ENCODE measurements around the gene SLC38A5. TPM values are rescaled to one million over a fixed set of nuclear protein-coding genes. Genes with fewer than 3 reads are reported as not detected.
"Not testable (repeated sequence)": the region's sequence is repeated elsewhere in the genome, so short reads cannot be mapped to it uniquely, and the experiment has no call there.

Gene SLC38A5
- total RNA-seq, 1 donor from 2014 or later, result 28.3 TPM

GRCh38 chrX:48458711-48459110 lies 11.3 kb downstream of the SLC38A5 start:
- Histone ChIP-seq H3K27me3 (ENCODE audit: control insufficient read depth, insufficient read depth, low read length) (no peaks in the 10 kb centered on the region), H3K36me3 (ENCODE audit: control insufficient read depth, insufficient read depth, low read length) (no peaks in the 10 kb centered on the region), H3K4me3 (ENCODE audit: low read depth, low read length) (no peak overlapping the region)
- DNase-seq (ENCODE audit: low read depth), result no peak
- no peak for TF ChIP-seq CTCF (IDR thresholded peaks at IDR 0.05; ENCODE audit: insufficient read depth, low read length, poor library complexity, severe bottlenecking)

DNA sequence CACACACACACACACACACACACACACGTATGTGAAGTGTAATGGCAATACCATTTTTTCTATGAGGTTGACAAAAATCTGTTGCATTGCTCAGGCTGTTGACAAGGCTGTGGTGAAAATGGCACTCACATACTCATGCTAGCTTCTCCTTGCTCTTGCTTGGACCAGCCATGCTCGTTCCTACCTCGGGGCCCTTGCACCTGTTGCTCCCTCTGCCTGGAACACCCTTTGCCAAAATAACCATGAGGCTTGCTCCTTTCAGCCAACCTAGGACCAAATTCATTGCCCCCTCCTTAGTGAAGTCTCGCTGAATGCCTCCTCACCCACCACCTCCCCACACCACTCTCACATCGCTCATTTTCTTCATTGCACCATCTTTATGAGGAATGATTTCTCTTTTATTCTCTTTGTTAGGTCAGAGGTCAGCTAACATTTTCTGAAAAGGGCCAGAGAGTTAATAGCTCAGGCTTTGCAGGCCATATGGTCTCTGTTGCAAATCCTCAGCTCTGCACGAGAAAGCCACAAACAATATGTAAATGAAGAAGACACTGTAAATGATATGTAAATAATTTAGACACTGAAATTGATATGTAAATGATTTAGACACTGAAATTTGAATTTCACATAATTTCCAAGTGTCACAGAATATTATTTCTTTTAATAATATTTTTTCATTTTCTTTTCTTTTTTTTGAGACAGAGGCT lies 13.3 kb downstream of the SLC38A5 start:
- no peaks in the 10 kb centered on the region for H3K27me3 ChIP-seq (ENCODE audit: control insufficient read depth, insufficient read depth, low read length)
- no peaks in the 10 kb centered on the region for H3K36me3 ChIP-seq (ENCODE audit: control insufficient read depth, insufficient read depth, low read length)
- no peak overlapping the region for H3K4me3 ChIP-seq (ENCODE audit: low read depth, low read length)
- no peak for DNase-seq (ENCODE audit: low read depth)
- TF ChIP-seq CTCF (IDR thresholded peaks at IDR 0.05; ENCODE audit: insufficient read depth, low read length, poor library complexity, severe bottlenecking), result no peak

DNA sequence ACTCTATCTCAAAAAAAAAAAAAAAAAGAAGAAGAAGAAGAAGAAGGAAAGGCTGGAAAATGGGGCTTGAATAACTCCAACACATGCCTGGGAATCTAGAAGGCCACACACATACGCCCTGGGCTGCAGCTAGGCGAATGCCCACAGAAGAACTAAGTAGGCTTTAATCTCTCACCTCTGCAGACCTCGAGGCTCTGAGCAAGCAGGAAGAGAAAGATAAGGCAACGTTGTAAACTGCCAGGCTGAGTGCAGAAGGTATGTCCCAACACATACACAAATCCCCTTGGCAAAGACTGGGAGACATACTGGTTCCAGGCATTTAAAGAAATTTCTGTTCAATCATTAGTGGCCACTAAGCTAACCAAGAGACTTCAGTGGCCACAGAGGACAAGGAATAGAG lies 18.4 kb downstream of the SLC38A5 start:
- TF ChIP-seq CTCF (IDR thresholded peaks at IDR 0.05; ENCODE audit: insufficient read depth, low read length, poor library complexity, severe bottlenecking), result no peak
- H3K36me3 ChIP-seq (ENCODE audit: control insufficient read depth, insufficient read depth, low read length), result no peaks in the 10 kb centered on the region
- no peak for DNase-seq (ENCODE audit: low read depth)
- no peak overlapping the region for H3K4me3 ChIP-seq (ENCODE audit: low read depth, low read length)
- no peaks in the 10 kb centered on the region for H3K27me3 ChIP-seq (ENCODE audit: control insufficient read depth, insufficient read depth, low read length)

GRCh38 chrX:48450076-48450475 lies 20.0 kb downstream of the SLC38A5 start:
- Histone ChIP-seq H3K36me3 (ENCODE audit: control insufficient read depth, insufficient read depth, low read length) (no peaks in the 10 kb centered on the region), H3K27me3 (ENCODE audit: control insufficient read depth, insufficient read depth, low read length) (no peaks in the 10 kb centered on the region), H3K4me3 (ENCODE audit: low read depth, low read length) (no peak overlapping the region)
- TF ChIP-seq CTCF (IDR thresholded peaks at IDR 0.05; ENCODE audit: insufficient read depth, low read length, poor library complexity, severe bottlenecking), result no peak
- DNase-seq (ENCODE audit: low read depth), result no peak

- not testable (repeated sequence) for H3K36me3 ChIP-seq (ENCODE audit: control insufficient read depth, insufficient read depth, low read length); DNase-seq (ENCODE audit: low read depth); H3K4me3 ChIP-seq (ENCODE audit: low read depth, low read length); H3K27me3 ChIP-seq (ENCODE audit: control insufficient read depth, insufficient read depth, low read length)
These were observed 22.9 kb downstream of the SLC38A5 start for GRCh38 chrX:48447201-48447600.

DNA sequence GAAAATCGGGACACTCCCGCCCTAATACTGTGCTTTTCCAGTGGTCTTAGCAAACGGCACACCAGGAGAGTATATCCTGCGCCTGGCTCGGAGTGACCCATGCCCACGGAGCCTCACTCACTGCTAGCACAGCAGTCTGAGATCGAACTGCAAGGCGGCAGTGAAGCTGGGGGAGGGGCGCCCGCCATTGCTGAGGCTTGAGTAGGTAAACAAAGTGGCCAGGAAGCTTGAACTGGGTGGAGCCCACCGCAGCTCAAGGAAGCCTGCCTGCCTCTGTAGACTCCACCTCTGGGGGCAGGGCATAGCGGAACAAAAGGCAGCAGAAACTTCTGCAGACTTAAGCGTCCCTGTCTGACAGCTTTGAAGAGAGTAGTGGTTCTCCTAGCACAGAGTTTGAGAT lies 36.3 kb downstream of the SLC38A5 start:
- not testable (repeated sequence) for H3K27me3 ChIP-seq (ENCODE audit: control insufficient read depth, insufficient read depth, low read length); H3K4me3 ChIP-seq (ENCODE audit: low read depth, low read length); H3K36me3 ChIP-seq (ENCODE audit: control insufficient read depth, insufficient read depth, low read length); DNase-seq (ENCODE audit: low read depth)

DNA sequence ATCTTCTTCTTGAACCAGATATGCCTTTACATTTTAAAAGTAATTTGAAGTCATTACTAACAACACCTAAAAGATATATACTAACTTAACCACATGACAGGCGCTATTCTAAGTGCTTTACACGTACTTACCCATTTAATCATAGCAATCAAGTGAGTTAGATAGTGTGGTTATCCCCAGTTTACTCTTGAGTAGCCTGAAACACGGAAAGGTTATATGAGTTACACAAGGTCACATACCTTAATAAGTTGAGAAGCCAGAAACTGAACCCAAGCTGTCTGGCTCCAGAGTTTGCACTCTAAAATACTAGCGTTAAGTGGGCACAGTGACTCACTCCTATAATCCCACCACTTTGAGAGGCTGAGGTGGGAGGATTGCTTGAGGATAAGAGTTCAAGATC lies 39.9 kb downstream of the SLC38A5 start:
- not testable (repeated sequence) for H3K27me3 ChIP-seq (ENCODE audit: control insufficient read depth, insufficient read depth, low read length); H3K4me3 ChIP-seq (ENCODE audit: low read depth, low read length); H3K36me3 ChIP-seq (ENCODE audit: control insufficient read depth, insufficient read depth, low read length); DNase-seq (ENCODE audit: low read depth)

GRCh38 chrX:48429606-48430005 lies 40.5 kb downstream of the SLC38A5 start:
- H3K27me3 ChIP-seq (ENCODE audit: control insufficient read depth, insufficient read depth, low read length); DNase-seq (ENCODE audit: low read depth); H3K36me3 ChIP-seq (ENCODE audit: control insufficient read depth, insufficient read depth, low read length); H3K4me3 ChIP-seq (ENCODE audit: low read depth, low read length): not testable (repeated sequence)

DNA sequence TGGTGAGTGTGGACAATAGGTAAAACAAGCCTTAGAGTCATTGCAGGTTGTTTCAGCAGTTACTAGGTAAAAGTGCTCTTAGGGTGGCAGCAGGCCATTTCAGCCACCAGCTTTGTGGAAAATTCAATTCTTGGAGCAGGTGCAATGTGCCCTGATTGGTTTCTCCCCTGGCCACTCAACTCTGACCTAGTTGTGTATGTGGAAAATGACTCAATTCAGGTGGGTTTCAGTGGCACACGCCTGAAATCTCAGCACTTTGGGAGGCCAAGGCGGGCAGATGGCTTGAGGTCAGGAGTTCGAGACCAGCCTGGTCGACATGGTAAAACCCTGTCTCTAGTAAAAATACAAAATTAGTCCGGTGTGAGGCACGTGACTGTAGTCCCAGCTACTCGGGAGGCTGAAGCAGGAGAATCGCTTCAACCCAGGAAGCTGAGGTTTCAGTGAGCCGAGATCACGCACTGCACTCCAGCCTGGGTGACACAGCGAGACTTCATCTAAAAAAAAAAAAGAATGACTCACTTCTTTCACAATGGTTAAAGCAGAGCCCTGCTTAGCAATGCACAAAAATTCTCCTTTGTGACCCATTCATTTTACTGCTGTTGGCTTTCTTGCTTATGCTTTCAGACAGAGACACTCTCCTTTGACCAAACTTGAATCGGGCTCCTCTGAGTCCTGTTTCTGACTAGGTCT lies 42.9 kb downstream of the SLC38A5 start:
- not testable (repeated sequence) for H3K27me3 ChIP-seq (ENCODE audit: control insufficient read depth, insufficient read depth, low read length); H3K36me3 ChIP-seq (ENCODE audit: control insufficient read depth, insufficient read depth, low read length); H3K4me3 ChIP-seq (ENCODE audit: low read depth, low read length); DNase-seq (ENCODE audit: low read depth)

DNA sequence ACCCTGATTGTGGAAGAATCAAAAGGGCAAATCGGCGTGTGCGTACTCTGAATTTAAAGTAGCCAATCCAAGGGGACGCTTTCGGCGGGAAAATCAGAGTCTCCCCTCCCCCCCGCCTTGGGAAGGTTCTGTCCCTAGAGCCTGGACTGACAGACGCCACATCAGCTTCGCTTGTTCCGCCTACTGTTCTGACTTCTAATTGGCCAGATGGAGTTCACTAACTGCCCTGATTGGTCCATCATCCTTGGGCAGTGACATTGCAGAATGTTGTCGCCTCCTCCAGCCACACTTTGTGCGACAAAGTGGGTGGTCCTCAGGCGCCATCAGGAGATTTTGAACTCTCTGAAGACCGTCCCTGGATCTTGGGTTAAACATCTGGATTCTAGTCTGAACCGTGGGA lies 58.2 kb downstream of the SLC38A5 start, which contains the start of gene SSX4B:
SSX4B (minus strand) TSS at position 101 of the 400 bp plus-strand sequence. CDS start 588 bp downstream, outside the sequence.
- not testable (repeated sequence) for H3K36me3 ChIP-seq (ENCODE audit: control insufficient read depth, insufficient read depth, low read length); DNase-seq (ENCODE audit: low read depth); H3K4me3 ChIP-seq (ENCODE audit: low read depth, low read length); H3K27me3 ChIP-seq (ENCODE audit: control insufficient read depth, insufficient read depth, low read length)
